ENCODE data around the gene PRRX2.
"Not testable (repeated sequence)": the region's sequence is repeated elsewhere in the genome, so short reads cannot be mapped to it uniquely, and the experiment has no call there.

Gene PRRX2

DNA sequence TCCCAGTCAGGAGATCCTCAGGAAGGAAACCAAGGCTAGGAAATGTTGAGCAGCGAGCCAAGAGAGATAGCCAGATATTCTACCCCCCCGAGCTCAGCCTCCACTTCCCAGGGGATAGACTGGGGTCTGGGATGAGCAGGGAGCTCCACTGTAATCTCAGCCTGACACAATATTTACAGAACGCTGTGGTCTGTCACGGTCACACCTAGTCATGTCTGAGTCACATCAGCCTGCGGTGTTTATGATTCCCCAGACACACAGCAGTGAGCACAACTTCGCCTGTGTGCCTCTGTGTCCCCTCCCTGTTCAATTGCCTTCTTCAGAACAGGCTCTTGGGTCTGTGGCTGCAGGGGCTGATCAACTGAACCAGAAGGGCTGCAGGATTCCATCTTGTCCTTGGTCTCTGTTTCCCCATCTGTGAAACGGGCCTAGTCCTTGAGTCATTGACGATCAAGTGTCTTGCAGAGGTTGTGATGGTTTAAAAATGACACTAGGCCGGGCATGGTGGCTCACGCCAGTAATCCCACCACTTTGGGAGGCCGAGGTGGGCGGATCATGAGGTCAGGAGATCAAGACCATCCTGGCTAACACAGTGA is 8.6 kb upstream of the PRRX2 start:
- H3K27ac ChIP-seq, result peak overlapping the region; percentile 17
- TF ChIP-seq, protein P1, sequence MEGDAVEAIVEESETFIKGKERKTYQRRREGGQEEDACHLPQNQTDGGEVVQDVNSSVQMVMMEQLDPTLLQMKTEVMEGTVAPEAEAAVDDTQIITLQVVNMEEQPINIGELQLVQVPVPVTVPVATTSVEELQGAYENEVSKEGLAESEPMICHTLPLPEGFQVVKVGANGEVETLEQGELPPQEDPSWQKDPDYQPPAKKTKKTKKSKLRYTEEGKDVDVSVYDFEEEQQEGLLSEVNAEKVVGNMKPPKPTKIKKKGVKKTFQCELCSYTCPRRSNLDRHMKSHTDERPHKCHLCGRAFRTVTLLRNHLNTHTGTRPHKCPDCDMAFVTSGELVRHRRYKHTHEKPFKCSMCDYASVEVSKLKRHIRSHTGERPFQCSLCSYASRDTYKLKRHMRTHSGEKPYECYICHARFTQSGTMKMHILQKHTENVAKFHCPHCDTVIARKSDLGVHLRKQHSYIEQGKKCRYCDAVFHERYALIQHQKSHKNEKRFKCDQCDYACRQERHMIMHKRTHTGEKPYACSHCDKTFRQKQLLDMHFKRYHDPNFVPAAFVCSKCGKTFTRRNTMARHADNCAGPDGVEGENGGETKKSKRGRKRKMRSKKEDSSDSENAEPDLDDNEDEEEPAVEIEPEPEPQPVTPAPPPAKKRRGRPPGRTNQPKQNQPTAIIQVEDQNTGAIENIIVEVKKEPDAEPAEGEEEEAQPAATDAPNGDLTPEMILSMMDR (conservative IDR thresholded peaks at IDR 0.05), result no peak

- no peak overlapping the region for H3K27ac ChIP-seq
- TF ChIP-seq, protein P1 (conservative IDR thresholded peaks at IDR 0.05), result no peak
Measured at GRCh38 chr9:129661029-129661428, 4.4 kb upstream of the PRRX2 start.

- H3K27ac ChIP-seq, result not testable (repeated sequence)
Measured at GRCh38 chr9:129662239-129662638, 3.2 kb upstream of the PRRX2 start.

DNA sequence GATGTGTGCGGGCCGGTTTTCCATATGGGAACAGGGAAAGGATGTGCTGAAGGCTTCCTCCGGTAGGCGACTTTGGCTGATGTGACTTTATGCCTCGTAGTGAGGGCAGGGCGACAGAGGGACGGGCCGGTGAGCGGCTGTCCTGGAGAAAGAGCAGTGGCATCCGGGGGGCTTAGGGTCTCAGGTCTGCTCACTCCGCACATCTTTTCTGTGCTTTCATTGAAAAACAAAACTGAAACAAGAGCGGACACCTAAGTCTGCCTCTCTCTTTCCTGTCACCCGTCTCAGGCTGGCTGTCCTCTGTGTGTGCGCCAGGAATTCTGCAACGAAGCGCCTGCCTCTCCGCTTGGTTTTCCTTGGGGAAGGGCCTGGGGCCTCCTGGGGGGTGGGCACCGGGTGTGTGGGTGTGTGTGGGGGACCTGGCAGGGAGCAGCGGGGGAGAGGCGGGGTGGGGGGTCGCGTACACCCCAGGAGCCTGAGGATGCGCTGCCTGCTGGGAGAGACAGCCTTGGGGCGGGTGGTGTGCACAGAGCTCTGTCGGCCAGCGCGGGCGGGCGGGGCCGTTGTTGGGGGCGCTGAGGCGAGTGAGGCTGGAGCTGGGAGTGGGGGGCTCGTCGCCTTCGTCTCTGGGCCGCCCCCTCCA is 580 bp upstream of the PRRX2 start:
- no peak overlapping the region for H3K27ac ChIP-seq
- TF ChIP-seq, protein P1 (conservative IDR thresholded peaks at IDR 0.05), result no peak

DNA sequence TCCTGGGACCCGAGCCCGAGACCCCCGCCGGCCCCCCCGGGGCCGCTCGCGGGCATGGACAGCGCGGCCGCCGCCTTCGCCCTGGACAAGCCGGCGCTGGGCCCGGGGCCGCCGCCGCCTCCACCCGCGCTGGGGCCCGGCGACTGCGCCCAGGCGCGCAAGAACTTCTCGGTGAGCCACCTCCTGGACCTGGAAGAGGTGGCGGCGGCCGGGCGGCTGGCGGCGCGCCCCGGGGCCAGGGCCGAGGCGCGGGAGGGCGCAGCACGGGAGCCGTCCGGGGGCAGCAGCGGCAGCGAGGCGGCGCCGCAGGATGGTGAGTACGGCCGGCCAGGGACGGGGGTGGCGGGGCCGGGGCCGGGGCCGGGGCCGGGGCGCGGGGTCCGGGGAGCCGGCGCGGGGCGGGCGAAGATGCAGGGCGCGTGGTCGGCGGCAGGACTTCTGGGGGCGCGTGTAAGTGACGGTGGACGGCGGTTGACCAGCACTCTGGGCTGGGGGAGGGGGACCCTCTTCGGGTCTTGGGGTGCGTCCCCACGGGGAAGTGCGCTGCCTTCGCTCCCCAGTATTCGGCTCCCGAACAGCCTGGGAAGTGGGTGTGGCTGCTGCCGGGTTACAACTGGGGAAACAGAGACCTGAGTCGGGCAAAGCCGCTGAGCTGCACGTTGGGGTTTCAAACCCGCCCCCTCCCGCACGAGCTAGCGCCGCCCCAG is 520 bp downstream of the PRRX2 start:
- H3K27ac ChIP-seq, result no peak overlapping the region
- TF ChIP-seq, protein P1 (conservative IDR thresholded peaks at IDR 0.05), result no peak

DNA sequence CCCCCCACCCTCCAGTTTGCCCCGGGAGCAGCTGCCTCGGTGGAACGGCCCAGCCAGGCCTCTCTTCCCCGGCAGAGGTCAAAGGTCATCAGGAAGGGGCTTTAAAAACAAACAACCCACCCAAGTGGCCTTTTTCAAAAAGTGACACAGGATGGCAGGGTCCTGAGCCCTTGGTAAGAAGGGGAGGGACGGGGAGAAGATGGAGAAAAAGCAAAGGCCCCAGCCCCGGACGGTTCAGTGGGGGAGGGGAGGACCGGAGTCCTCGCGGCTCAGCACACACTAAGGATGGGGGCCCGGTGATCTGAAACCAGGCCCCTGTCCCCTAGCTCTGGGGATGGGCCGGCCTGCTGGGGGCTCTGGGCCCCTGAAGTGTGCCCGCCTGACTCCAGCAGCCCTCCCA is 1.1 kb downstream of the PRRX2 start:
- TF ChIP-seq, protein P1 (conservative IDR thresholded peaks at IDR 0.05), result no peak
- H3K27ac ChIP-seq, result no peak overlapping the region

DNA sequence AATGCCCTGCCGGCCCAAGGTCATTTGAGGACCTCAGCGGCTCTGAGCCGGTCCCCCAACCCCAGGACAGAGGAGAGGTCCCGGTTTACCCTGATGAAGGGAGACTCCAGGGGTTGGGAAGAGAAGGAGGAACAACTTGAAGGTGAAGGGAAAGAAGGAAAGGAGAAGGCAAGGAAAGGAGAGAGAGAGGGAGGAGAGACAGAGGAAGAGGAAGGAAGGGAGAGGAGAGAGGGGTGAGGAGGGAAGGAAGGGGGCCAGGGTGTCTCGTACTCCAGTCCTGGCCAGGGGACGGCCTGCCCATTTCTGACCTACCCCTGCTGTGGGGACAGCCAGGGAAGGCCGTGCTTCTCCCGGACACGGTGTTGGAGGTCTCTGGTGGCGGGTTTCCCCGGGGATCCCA is 1.9 kb downstream of the PRRX2 start:
- TF ChIP-seq, protein P1 (conservative IDR thresholded peaks at IDR 0.05), result no peak
- H3K27ac ChIP-seq, result no peak overlapping the region

DNA sequence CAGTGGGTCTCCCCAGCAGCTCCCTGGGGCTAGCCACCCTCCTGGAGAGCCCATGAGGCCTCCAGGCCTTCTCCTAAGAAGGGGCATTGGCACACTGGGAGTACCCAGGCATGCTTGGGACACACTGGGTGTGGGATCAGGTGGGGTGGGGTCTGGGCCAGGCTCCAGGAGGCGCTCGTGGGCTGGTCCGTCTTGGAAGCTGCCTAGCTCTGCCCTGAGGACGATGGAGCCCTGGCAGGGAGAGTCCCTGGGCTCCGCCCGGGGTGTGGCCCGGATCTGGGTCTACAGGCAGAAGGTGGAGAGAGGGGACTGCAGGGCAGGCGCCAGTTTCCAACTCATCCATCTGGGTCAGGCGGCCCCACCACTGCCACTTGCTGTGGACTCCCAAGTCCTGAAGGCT is 2.4 kb downstream of the PRRX2 start:
- no peak overlapping the region for H3K27ac ChIP-seq
- TF ChIP-seq, protein P1 (conservative IDR thresholded peaks at IDR 0.05), result no peak

Measured in VCaP (cell line).